B cell (primary cell): ENCODE measurements around the gene ITGB3. TPM values are rescaled to one million over a fixed set of nuclear protein-coding genes. Genes with fewer than 3 reads are reported as not detected.

Experiments
- ATAC-seq: fragments of 200-7000 bp; cut with Tn5 transposase; one replicate; pipeline ENCODE4 v1.10.0; 2021; ENCODE audit warnings: low read depth, mild to moderate bottlenecking, moderate number of reproducible peaks, moderate library complexity
- CTCF ChIA-PET: fragments of 350-600 bp; sonication (Branson Sonifier 250); formaldehyde crosslinking; loops from one replicate; lab custom pipeline; 2021; ENCODE audit warnings: antibody characterized with exemption, inconsistent platforms; lab: Charles Lee
- POLR2A ChIA-PET: fragments of 350-600 bp; sonication (Branson Sonifier 250); formaldehyde crosslinking; loops from one replicate; lab custom pipeline; 2021; ENCODE audit warnings: antibody characterized with exemption; lab: Charles Lee
- DNase-seq: peaks from one replicate; pipeline ENCODE4 v3.0.0; 2013
- H2AFZ ChIP-seq: 2 replicates; pipeline ENCODE4 v1.6.1; 2012; ENCODE audit warnings: mild to moderate bottlenecking, low read depth, low read length; ENCODE audit not compliant: insufficient read depth, poor library complexity, severe bottlenecking
- H3K27ac ChIP-seq, 2 donors: 1 replicate in 1 of 2; 2 replicates in 1 of 2; pipeline ENCODE4 v1.5.1; 2012 to 2013; ENCODE audit warnings: low read length in 2 of 2, mild to moderate bottlenecking in 2 of 2, moderate library complexity in 1 of 2
- H3K27me3 ChIP-seq, 4 experiments: fragments of 200-600 bp in 1 of 4; sonication (generic) in 1 of 4; replicated peaks in 1 of 4; 1 replicate in 2 of 4; 2 replicates in 2 of 4; pipeline versions ENCODE4 v1.6.1 to v1.7.0; 2013 to 2016; ENCODE audit warnings: low read length in 3 of 4, mild to moderate bottlenecking in 2 of 4, mixed read lengths in 1 of 4, moderate library complexity in 1 of 4; ENCODE audit not compliant: insufficient read depth in 4 of 4, control insufficient read depth in 3 of 4; ENCODE audit errors: control extremely low read depth in 1 of 4
- H3K36me3 ChIP-seq, 2 experiments: replicated peaks in 1 of 2; 1 replicate in 1 of 2; 2 replicates in 1 of 2; pipeline versions ENCODE4 v1.6.1 to v1.7.1; 2013; ENCODE audit warnings: low read length in 1 of 2; ENCODE audit not compliant: insufficient read depth in 2 of 2, control insufficient read depth in 1 of 2; ENCODE audit errors: control extremely low read depth in 1 of 2, extremely low read depth in 1 of 2
- H3K4me1 ChIP-seq, 2 donors: fragments of 200-600 bp in 1 of 2; sonication (generic) in 1 of 2; 1 replicate in 1 of 2; 2 replicates in 1 of 2; pipeline versions ENCODE4 v1.5.1 to v1.6.1; 2013 to 2017; ENCODE audit warnings: low read length in 2 of 2; ENCODE audit not compliant: control insufficient read depth in 2 of 2, insufficient read depth in 2 of 2
- H3K4me2 ChIP-seq: replicated peaks from 2 replicates; pipeline ENCODE3; 2012; ENCODE audit warnings: mild to moderate bottlenecking, low read depth, low read length; ENCODE audit not compliant: poor library complexity, severe bottlenecking
- H3K4me3 ChIP-seq, 5 experiments: fragments of 200-600 bp in 1 of 5; sonication (generic) in 1 of 5; 1 replicate in 3 of 5; 2 replicates in 2 of 5; pipeline versions ENCODE4 v1.5.1 to v1.7.0; 2011 to 2016; ENCODE audit warnings: low read length in 4 of 5, mild to moderate bottlenecking in 4 of 5, low read depth in 2 of 5, control low read depth in 1 of 5, moderate library complexity in 1 of 5; ENCODE audit not compliant: insufficient read depth in 1 of 5; ENCODE audit errors: control extremely low read depth in 1 of 5, extremely low read depth in 1 of 5
- H3K79me2 ChIP-seq: fragments of 200-600 bp; sonication (generic); one replicate; pipeline ENCODE4 v1.6.0; 2016; ENCODE audit warnings: low read length; ENCODE audit not compliant: control insufficient read depth, insufficient read depth
- H3K9ac ChIP-seq: fragments of 200-600 bp; sonication (generic); 2 replicates; pipeline ENCODE4 v1.6.1; 2017; ENCODE audit warnings: mild to moderate bottlenecking, low read length, moderate library complexity
- H3K9me3 ChIP-seq, 3 donors: one replicate each; pipeline versions ENCODE4 v1.6.1 to v1.7.1; 2013; ENCODE audit warnings: low read length in 2 of 3; ENCODE audit not compliant: control insufficient read depth in 2 of 3, insufficient read depth in 1 of 3; ENCODE audit errors: control extremely low read depth in 1 of 3
- H4K20me1 ChIP-seq: 2 replicates; pipeline ENCODE4 v1.6.0; 2012; ENCODE audit warnings: mild to moderate bottlenecking, low read length; ENCODE audit not compliant: insufficient read depth, control insufficient read depth, poor library complexity, severe bottlenecking
- H3K27ac Mint-ChIP-seq: one replicate; pipeline ENCODE4 v1.8.0; 2021; ENCODE audit warnings: mixed read lengths
- H3K27me3 Mint-ChIP-seq: one replicate; pipeline ENCODE4 v1.8.0; 2021; ENCODE audit warnings: mixed read lengths
- H3K4me1 Mint-ChIP-seq: one replicate; pipeline ENCODE4 v1.8.0; 2021; ENCODE audit warnings: mixed read lengths
- H3K4me3 Mint-ChIP-seq: one replicate; pipeline ENCODE4 v1.8.0; 2021; ENCODE audit warnings: mixed read lengths
- H3K9me3 Mint-ChIP-seq: one replicate; pipeline ENCODE4 v1.8.0; 2022; ENCODE audit warnings: mixed read lengths; ENCODE audit not compliant: insufficient read depth
- EZH2 ChIP-seq: IDR thresholded peaks from 2 replicates; pipeline ENCODE4 v1.6.1; 2012; ENCODE audit warnings: borderline replicate concordance, low read depth, mild to moderate bottlenecking, moderate library complexity, low read length; ENCODE audit not compliant: insufficient read depth, poor library complexity, severe bottlenecking
- WGBS: methylation state at CpG from one replicate; pipeline ENCODE4 v1.1.5; 2013; ENCODE audit warnings: missing lambda C conversion rate; ENCODE audit not compliant: insufficient coverage; 5-methylcytosine and 5-hydroxymethylcytosine counted together
- intact Hi-C: fragments of 100-400 bp; cut with micrococcal nuclease; formaldehyde crosslinking; loops from one replicate; pipeline ENCODE4 v1.10.0; 2022
- polyA plus RNA-seq: library from polyadenylated mRNA; depleted of rRNA; stranded (reverse); fragments of >200 nt; gene quantifications from 2 replicates; pipeline ENCODE4 v1.2.3, GENCODE V29; 2012
- total RNA-seq, 2 donors: library from RNA; stranded (reverse); fragments of 120-200 nt in 1 of 2; gene quantifications; 1 replicate in 1 of 2; 2 replicates in 1 of 2; pipeline versions ENCODE4 v1.2.3 to v1.2.4, GENCODE V29; 2013 to 2022
- TF ChIP-seq, protein P1 (sequence below): fragments of 200-600 bp; IDR thresholded peaks from one replicate; pipeline ENCODE4 v1.8.0; 2022; ENCODE audit warnings: antibody characterized with exemption, mild to moderate bottlenecking

ITGB3 gene
- total and polyA plus RNA-seq, 2 donors (not counting 1 experiment from before 2014, with no cell fraction given): 0.07 to 11.4 TPM

DNA sequence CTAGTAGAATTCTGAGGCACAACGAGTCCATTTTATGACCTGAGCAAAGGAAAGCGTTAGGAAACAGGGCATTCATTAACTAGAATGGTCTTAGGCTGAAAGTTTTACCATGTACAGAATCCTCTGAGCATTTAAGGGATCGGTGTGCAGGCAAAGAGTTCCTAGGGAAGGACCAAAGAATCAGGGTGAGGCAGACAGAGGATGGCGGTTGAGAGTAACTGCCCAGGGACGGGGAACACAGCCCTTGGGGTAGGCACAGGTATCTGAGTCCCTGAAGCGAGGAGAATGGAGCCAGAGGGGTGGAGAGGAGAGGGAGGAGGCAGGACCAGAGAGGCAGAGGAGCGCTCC is 14.0 kb upstream of the ITGB3 start:
- ChIA-PET POLR2A (no interaction called here), CTCF (interaction anchor here (1.2 to 6.4 kb wide), 3 partner anchors 9 to 76 kb away, joined by 3 to 45 read pairs (median 17); no protein-coding TSS in a partner anchor)
- Mint-ChIP-seq H3K4me3 (no peak overlapping the region), H3K27me3 (no peaks in the 10 kb centered on the region), H3K27ac (no peak overlapping the region), H3K9me3 (no peaks in the 10 kb centered on the region), H3K4me1 (peaks cover 27% of the 10 kb centered on the region)
- ATAC-seq (no peak), DNase-seq (no peak)
- Histone ChIP-seq H3K4me1 (peaks cover 24 to 25% of the 10 kb centered on the region in 2 donors), H3K4me2 (peak overlapping the region; percentile 3), H3K79me2 (no peaks in the 10 kb centered on the region), H3K27ac (no peak overlapping the region), H3K9me3 (peaks cover 0 to 19% (median 8%) of the 10 kb centered on the region in 3 donors), H3K36me3 (no peaks in the 10 kb centered on the region), H3K4me3 (no peak overlapping the region), H3K27me3 (no peaks in the 10 kb centered on the region), H3K9ac (no peak overlapping the region), H2AFZ (no peak overlapping the region), H4K20me1 (no peaks in the 10 kb centered on the region)
- intact Hi-C loops: no loop called here
- WGBS: 94% methylated on average over 7 of the region's 7 CpGs
- no peak for TF ChIP-seq EZH2
- TF ChIP-seq, protein P1, sequence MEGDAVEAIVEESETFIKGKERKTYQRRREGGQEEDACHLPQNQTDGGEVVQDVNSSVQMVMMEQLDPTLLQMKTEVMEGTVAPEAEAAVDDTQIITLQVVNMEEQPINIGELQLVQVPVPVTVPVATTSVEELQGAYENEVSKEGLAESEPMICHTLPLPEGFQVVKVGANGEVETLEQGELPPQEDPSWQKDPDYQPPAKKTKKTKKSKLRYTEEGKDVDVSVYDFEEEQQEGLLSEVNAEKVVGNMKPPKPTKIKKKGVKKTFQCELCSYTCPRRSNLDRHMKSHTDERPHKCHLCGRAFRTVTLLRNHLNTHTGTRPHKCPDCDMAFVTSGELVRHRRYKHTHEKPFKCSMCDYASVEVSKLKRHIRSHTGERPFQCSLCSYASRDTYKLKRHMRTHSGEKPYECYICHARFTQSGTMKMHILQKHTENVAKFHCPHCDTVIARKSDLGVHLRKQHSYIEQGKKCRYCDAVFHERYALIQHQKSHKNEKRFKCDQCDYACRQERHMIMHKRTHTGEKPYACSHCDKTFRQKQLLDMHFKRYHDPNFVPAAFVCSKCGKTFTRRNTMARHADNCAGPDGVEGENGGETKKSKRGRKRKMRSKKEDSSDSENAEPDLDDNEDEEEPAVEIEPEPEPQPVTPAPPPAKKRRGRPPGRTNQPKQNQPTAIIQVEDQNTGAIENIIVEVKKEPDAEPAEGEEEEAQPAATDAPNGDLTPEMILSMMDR: no peak

DNA sequence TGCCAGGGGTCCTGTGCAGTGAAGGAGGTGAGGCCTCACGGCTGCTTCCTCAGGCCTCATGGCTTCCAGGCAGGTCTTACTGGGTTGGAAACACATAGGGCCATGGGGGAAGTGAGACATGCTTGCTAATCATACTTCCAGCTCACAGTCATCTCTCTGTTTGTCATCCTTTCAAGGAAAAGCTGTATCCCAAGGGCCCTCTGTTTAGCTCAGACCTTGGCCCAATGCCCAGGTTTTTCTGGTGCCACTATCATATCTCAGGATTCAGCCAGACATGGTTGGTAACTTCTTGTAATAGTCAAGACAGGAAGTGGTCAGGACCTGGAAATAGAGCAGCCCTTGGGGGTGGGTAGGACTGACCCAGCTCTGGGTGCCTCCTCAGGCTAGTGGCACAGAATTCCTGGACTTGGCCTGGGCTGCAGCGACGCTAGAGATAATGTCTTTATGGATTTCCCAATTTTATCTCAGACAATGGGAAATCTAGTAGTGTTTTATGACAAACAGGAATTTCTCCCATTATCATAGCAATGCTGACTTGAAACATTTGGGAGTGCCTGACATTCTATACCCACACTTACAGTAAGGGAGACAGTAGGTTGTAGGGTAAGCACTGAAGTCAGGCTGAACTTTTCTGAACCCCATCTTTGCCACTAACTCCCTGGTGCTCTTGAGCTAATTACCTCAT is 13.5 kb upstream of the ITGB3 start:
- Histone ChIP-seq H3K27me3 (no peaks in the 10 kb centered on the region), H3K4me3 (no peak overlapping the region), H3K27ac (no peak overlapping the region), H2AFZ (no peak overlapping the region), H3K4me1 (peaks cover 25 to 26% of the 10 kb centered on the region in 2 donors), H4K20me1 (no peaks in the 10 kb centered on the region), H3K9ac (no peak overlapping the region), H3K9me3 (peaks cover 0 to 19% (median 8%) of the 10 kb centered on the region in 3 donors), H3K4me2 (peak overlapping the region; percentile 3), H3K79me2 (no peaks in the 10 kb centered on the region), H3K36me3 (no peaks in the 10 kb centered on the region)
- 57% methylated on average over 1 of the region's 3 CpGs for WGBS
- intact Hi-C loops: no loop called here
- ChIA-PET POLR2A (interaction anchor here (0.5 to 0.8 kb wide), 3 partner anchors 56 to 84 kb away, joined by 3 to 4 read pairs (median 3); no protein-coding TSS in a partner anchor), CTCF (interaction anchor here (1.2 to 6.4 kb wide), 3 partner anchors 10 to 75 kb away, joined by 3 to 45 read pairs (median 17); no protein-coding TSS in a partner anchor)
- Mint-ChIP-seq H3K4me3 (no peak overlapping the region), H3K27ac (no peak overlapping the region), H3K27me3 (no peaks in the 10 kb centered on the region), H3K4me1 (peaks cover 31% of the 10 kb centered on the region), H3K9me3 (no peaks in the 10 kb centered on the region)
- TF ChIP-seq, protein P1: no peak
- TF ChIP-seq EZH2: no peak
- DNase-seq (no peak), ATAC-seq (peak; percentile 33)
